Mucosa of rectum (tissue), 2 donors: ENCODE data around the gene USH1C.

Experiments
- H3K27ac ChIP-seq, 2 donors: one replicate each; pipeline ENCODE4 v1.7.0; 2013; ENCODE audit warnings: inconsistent platforms in 2 of 2, low read depth in 2 of 2, low read length in 2 of 2
- H3K27me3 ChIP-seq, 2 donors: one replicate each; pipeline ENCODE4 v1.7.0; 2013; ENCODE audit warnings: low read length in 2 of 2; ENCODE audit not compliant: control insufficient read depth in 2 of 2, insufficient read depth in 2 of 2
- H3K36me3 ChIP-seq, 2 donors: one replicate each; pipeline ENCODE4 v1.7.0; 2013; ENCODE audit warnings: low read length in 2 of 2; ENCODE audit not compliant: control insufficient read depth in 2 of 2, insufficient read depth in 2 of 2
- H3K4me1 ChIP-seq, 2 donors: one replicate each; pipeline ENCODE4 v1.7.0; 2013; ENCODE audit warnings: low read length in 2 of 2, mild to moderate bottlenecking in 1 of 2; ENCODE audit not compliant: control insufficient read depth in 2 of 2, insufficient read depth in 2 of 2
- H3K4me3 ChIP-seq, 2 donors: one replicate each; pipeline ENCODE4 v1.7.0; 2013; ENCODE audit warnings: low read length in 2 of 2
- H3K9ac ChIP-seq, 2 donors: one replicate each; pipeline ENCODE4 v1.7.0; 2013; ENCODE audit warnings: low read length in 2 of 2, low read depth in 1 of 2, mild to moderate bottlenecking in 1 of 2
- H3K9me3 ChIP-seq, 2 donors: one replicate each; pipeline ENCODE4 v1.7.0; 2013; ENCODE audit warnings: low read length in 2 of 2; ENCODE audit not compliant: control insufficient read depth in 2 of 2
- donor health status: healthy.
- donor health status: Normal muscosa, but diverticular disease.

USH1C gene

DNA sequence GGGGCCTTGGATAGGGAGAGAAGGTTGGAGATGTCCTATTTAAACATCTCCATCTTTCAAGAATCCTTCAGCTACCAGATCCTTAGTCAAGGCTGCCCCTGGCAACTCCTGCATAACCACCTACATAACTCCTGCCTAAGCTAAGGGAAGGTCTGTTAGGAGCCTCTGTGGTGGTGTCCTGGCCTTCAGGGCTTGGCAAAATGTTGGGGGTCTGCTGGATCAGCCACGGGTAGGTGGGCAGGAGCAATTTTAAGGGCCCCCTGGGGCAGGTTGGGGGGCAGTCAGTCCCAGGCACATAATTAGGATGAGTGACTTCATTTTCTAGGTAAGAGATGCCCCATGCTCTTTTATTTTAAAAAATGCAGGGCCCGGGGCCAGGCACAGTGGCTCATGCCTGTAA lies 25.9 kb downstream of the USH1C start:
- Histone ChIP-seq H3K9ac (no peak overlapping the region), H3K9me3 (no peaks in the 10 kb centered on the region), H3K27ac (no peak overlapping the region), H3K27me3 (no peaks in the 10 kb centered on the region), H3K36me3 (peaks cover 49 to 58% of the 10 kb centered on the region in 2 donors), H3K4me3 (no peak overlapping the region), H3K4me1 (no peaks in the 10 kb centered on the region)

- Histone ChIP-seq H3K27me3 (no peaks in the 10 kb centered on the region), H3K4me3 (no peak overlapping the region), H3K9ac (no peak overlapping the region), H3K9me3 (no peaks in the 10 kb centered on the region), H3K27ac (no peak overlapping the region), H3K4me1 (no peaks in the 10 kb centered on the region), H3K36me3 (peaks cover 42 to 51% of the 10 kb centered on the region in 2 donors)
Measured at GRCh38 chr11:17517186-17517585, 27.0 kb downstream of the USH1C start.

DNA sequence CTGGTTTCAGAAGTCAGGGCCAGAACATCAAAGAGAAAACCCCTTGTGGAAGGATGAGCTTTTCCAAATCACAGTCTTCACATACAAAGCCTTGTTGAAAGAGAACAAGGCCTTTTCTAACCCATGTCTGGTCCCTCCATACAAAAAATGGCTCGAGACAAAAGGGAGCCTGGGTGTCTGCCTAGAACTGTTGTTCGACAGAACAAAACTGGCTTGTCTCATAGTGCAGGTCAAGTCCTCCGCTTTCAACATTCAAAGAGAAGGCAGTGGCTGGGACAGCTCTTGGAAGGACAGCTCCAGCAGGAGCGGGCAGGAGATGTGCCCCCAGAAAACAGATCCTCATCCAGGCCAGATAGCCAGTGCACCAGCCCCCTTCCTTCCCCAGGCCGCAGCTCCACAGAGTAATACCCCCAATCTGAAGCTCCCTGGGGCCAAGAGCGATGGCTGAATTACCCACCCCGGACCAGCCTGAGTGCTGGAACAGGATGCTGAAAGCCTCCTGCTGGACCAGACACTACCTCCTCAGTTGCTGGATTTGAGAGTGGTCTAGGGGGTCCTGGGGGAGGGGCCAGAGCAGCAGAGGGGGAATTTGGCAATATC lies 27.6 kb downstream of the USH1C start:
- Histone ChIP-seq H3K27me3 (no peaks in the 10 kb centered on the region), H3K4me3 (no peak overlapping the region), H3K36me3 (peaks cover 40 to 50% of the 10 kb centered on the region in 2 donors), H3K9ac (no peak overlapping the region), H3K9me3 (no peaks in the 10 kb centered on the region), H3K27ac (no peak overlapping the region), H3K4me1 (no peaks in the 10 kb centered on the region)

DNA sequence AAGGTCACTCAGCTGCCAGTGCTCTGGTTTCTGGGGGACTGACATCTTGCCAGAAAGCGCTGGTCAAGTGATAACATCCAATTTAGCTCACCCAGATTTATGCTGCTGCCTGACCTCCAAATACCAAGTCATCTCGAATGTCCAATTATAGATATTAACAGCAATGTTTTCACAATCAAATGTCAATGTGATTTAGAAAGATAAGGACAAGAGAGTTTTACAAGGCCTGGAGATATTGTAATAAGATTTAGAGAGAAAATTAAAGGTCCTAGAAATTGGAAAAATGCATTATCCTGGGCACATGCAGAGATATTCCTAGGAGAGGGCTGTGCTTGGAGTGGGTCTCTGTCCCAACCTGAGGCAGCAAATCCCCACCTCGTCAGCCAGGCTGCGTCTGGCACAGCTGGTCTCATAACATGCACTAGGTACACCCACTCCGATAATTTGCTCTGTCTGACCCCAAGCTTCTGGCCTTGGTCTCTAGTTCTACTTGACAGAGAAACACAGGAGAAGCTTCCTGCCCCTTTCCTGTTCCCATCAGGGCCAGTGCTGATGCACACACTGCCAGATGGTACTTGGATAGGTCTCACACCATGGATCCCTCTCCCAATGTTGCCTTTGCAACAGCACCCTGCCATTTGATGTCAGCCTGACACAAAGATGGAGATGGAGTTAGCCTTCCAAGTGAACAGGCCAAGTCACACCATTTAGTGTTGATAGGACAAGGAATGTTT lies 28.6 kb downstream of the USH1C start:
- no peak overlapping the region for H3K9ac ChIP-seq
- H3K9me3 ChIP-seq: no peaks in the 10 kb centered on the region
- no peak overlapping the region for H3K4me3 ChIP-seq
- no peaks in the 10 kb centered on the region for H3K4me1 ChIP-seq
- H3K36me3 ChIP-seq: peaks cover 31 to 49% of the 10 kb centered on the region in 2 donors
- H3K27me3 ChIP-seq: no peaks in the 10 kb centered on the region
- no peak overlapping the region for H3K27ac ChIP-seq

GRCh38 chr11:17514476-17514875 lies 29.7 kb downstream of the USH1C start:
- no peaks in the 10 kb centered on the region for H3K4me1 ChIP-seq
- H3K27ac ChIP-seq: no peak overlapping the region
- H3K36me3 ChIP-seq: peaks cover 30 to 48% of the 10 kb centered on the region in 2 donors
- no peak overlapping the region for H3K4me3 ChIP-seq
- H3K9ac ChIP-seq: no peak overlapping the region
- H3K27me3 ChIP-seq: no peaks in the 10 kb centered on the region
- H3K9me3 ChIP-seq: no peaks in the 10 kb centered on the region

DNA sequence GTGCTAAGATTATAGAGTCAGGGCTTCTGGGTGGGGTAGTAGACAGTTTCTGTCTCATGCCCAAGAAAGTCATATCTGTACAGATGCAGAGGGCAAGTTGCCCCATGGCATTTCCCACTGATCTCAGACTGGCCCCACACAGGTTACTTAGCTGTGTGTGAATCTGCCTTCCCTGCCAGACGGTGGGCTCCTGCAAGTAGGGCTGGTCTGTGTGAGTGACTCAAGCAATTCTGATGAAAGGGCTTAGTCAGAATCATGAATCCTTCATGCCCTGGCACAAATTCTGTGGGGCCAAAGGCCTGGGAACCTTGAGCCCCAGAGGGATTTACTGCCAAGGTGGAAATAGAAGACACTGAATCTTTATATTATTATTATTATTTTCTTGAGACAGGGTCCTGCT lies 30.4 kb downstream of the USH1C start:
- H3K9me3 ChIP-seq: no peaks in the 10 kb centered on the region
- no peaks in the 10 kb centered on the region for H3K27me3 ChIP-seq
- H3K27ac ChIP-seq: no peak overlapping the region
- no peak overlapping the region for H3K4me3 ChIP-seq
- H3K9ac ChIP-seq: no peak overlapping the region
- H3K4me1 ChIP-seq: no peaks in the 10 kb centered on the region
- H3K36me3 ChIP-seq: peaks cover 33 to 48% of the 10 kb centered on the region in 2 donors

DNA sequence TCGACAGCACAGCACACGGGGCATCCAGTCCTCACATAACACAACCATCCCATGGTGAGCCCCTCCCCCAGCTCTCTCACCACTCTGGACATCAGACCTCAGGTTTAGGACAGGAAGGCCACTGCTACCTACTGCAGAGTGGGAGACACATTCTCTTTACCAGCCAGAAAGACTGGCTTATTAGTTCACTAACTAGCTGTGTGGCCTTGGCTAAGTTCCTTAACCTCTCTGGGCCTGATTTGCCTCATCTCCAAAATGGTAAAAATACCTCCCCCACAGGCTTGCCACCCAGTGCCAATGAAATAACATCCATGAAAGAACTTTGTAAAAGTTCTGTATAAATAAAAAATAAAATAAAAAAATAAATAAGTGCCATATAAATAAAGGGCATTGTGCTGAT lies 32.1 kb downstream of the USH1C start:
- no peak overlapping the region for H3K4me3 ChIP-seq
- no peak overlapping the region for H3K27ac ChIP-seq
- H3K36me3 ChIP-seq: peaks cover 26 to 41% of the 10 kb centered on the region in 2 donors
- H3K9me3 ChIP-seq: no peaks in the 10 kb centered on the region
- no peaks in the 10 kb centered on the region for H3K27me3 ChIP-seq
- no peak overlapping the region for H3K9ac ChIP-seq
- no peaks in the 10 kb centered on the region for H3K4me1 ChIP-seq

GRCh38 chr11:17511571-17511970 lies 32.6 kb downstream of the USH1C start:
- H3K9me3 ChIP-seq: no peaks in the 10 kb centered on the region
- H3K9ac ChIP-seq: no peak overlapping the region
- H3K27ac ChIP-seq: no peak overlapping the region
- no peak overlapping the region for H3K4me3 ChIP-seq
- H3K27me3 ChIP-seq: no peaks in the 10 kb centered on the region
- H3K4me1 ChIP-seq: no peaks in the 10 kb centered on the region
- peaks cover 24 to 40% of the 10 kb centered on the region in 2 donors for H3K36me3 ChIP-seq

DNA sequence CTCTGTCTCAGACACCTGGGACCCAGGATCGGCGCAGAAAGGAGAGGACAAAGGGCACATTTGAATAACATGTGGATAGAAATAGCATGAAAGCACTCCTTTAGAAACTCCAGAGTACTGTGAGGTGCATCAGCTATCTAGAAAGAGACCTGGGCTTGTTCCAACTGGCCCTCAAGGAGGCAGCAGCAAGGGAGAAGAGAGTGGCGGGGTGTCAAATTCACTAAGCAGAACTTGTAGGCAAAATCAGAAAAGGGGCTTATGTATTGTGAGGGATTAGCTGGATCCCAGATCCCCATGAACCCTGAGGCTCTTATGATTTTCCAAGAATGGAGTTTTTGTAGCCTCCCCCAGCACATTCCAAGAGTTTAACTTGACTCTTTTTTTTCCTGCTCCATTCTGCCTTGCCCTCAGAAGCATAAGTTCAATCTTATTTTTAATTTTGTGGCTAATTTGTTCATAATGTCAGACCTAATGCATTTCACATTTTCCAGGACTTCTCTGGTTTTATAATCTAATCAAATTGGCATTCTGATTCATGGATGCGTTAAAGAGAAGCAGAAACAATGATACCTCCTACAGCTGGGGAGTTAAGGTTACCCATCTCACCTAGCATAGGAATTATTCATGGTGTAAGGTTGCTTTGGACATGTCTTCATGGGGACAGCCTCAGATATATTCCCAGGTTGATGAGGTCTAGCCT lies 33.6 kb downstream of the USH1C start:
- H3K9ac ChIP-seq: no peak overlapping the region
- peaks cover 18 to 35% of the 10 kb centered on the region in 2 donors for H3K36me3 ChIP-seq
- no peaks in the 10 kb centered on the region for H3K27me3 ChIP-seq
- no peak overlapping the region for H3K27ac ChIP-seq
- H3K9me3 ChIP-seq: no peaks in the 10 kb centered on the region
- no peaks in the 10 kb centered on the region for H3K4me1 ChIP-seq
- no peak overlapping the region for H3K4me3 ChIP-seq

GRCh38 chr11:17508791-17509190 lies 35.4 kb downstream of the USH1C start:
- Histone ChIP-seq H3K27me3 (no peaks in the 10 kb centered on the region), H3K36me3 (peaks cover 15 to 31% of the 10 kb centered on the region in 2 donors), H3K9me3 (no peaks in the 10 kb centered on the region), H3K4me1 (no peaks in the 10 kb centered on the region), H3K9ac (no peak overlapping the region), H3K4me3 (no peak overlapping the region), H3K27ac (no peak overlapping the region)
